Endothelial cell of umbilical vein (primary cell): ENCODE data around the gene POFUT2. TPM values are rescaled to one million over a fixed set of nuclear protein-coding genes. Genes with fewer than 3 reads are reported as not detected.

Experiments
- BruUV-seq: library from RNA; stranded (reverse); fragments of 400-500 nt; replicated peaks from 2 replicates; lab custom pipeline; 2021; lab: Mats Ljungman, UMichigan
- CTCF ChIA-PET: fragments of 300-600, 350-600 bp; sonication (Branson Sonifier 250); formaldehyde crosslinking; loops from one replicate; lab custom pipeline; 2021; ENCODE audit warnings: antibody characterized with exemption, inconsistent platforms; lab: Charles Lee
- POLR2A ChIA-PET: fragments of 300-600, 350-600 bp; sonication (Branson Sonifier 250); formaldehyde crosslinking; loops from one replicate; lab custom pipeline; 2021; ENCODE audit warnings: antibody characterized with exemption, inconsistent platforms; lab: Charles Lee
- DNase-seq: peaks from one replicate; pipeline ENCODE4 v3.0.0-alpha.2; 2011; ENCODE audit warnings: low read depth, low spot score
- FAIRE-seq: peaks from 2 replicates; lab custom pipeline; 2011; peaks lifted over from hg19 to GRCh38; lab: Jason Lieb, UNC
- H2AFZ ChIP-seq: 2 replicates; pipeline ENCODE4 v1.6.0; 2012; ENCODE audit warnings: low read depth, low read length, control low read depth, inconsistent platforms
- H3K27ac ChIP-seq: 2 replicates; pipeline ENCODE4 v1.5.1; 2011; ENCODE audit warnings: low read depth, mild to moderate bottlenecking, control low read depth, low read length, moderate library complexity; ENCODE audit not compliant: insufficient read depth
- H3K27me3 ChIP-seq, 2 experiments: 2 replicates each; pipeline versions ENCODE4 v1.6.0 to v1.6.1; 2011; ENCODE audit warnings: low read length in 2 of 2, mixed read lengths in 1 of 2; ENCODE audit not compliant: control insufficient read depth in 2 of 2, insufficient read depth in 2 of 2
- H3K36me3 ChIP-seq, 2 experiments: 2 replicates in 1 of 2; 3 replicates in 1 of 2; pipeline ENCODE4 v1.5.1; 2011; ENCODE audit warnings: low read length in 2 of 2, mild to moderate bottlenecking in 1 of 2, moderate library complexity in 1 of 2; ENCODE audit not compliant: control insufficient read depth in 2 of 2, insufficient read depth in 2 of 2; ENCODE audit errors: extremely low read depth in 1 of 2
- H3K4me1 ChIP-seq: 3 replicates; pipeline ENCODE4 v1.5.1; 2011; ENCODE audit warnings: mild to moderate bottlenecking, low read length; ENCODE audit not compliant: control insufficient read depth, insufficient read depth; ENCODE audit errors: extremely low read depth
- H3K4me2 ChIP-seq: 2 replicates; pipeline ENCODE4 v1.6.1; 2011; ENCODE audit warnings: low read length, control low read depth, mixed read lengths; ENCODE audit not compliant: insufficient read depth
- H3K4me3 ChIP-seq, 3 experiments: fragments of 200-600 bp in 1 of 3; sonication (generic), shearing (Covaris generic) in 1 of 3; replicated peaks in 1 of 3; 2 replicates each; pipeline ENCODE4 v1.5.1; 2011 to 2016; ENCODE audit warnings: control low read depth in 3 of 3, low read length in 3 of 3, mild to moderate bottlenecking in 2 of 3, inconsistent platforms in 1 of 3, low read depth in 1 of 3, moderate library complexity in 1 of 3; ENCODE audit not compliant: insufficient read depth in 1 of 3
- H3K79me2 ChIP-seq: 2 replicates; pipeline ENCODE4 v1.6.0; 2012; ENCODE audit warnings: low read length, inconsistent platforms; ENCODE audit not compliant: control insufficient read depth, insufficient read depth
- H3K9ac ChIP-seq: replicated peaks from 2 replicates; pipeline ENCODE3; 2011; ENCODE audit warnings: low read length, control low read depth; ENCODE audit not compliant: insufficient read depth; ENCODE audit errors: extremely low read depth
- H3K9me1 ChIP-seq: replicated peaks from 3 replicates; pipeline ENCODE4 v1.6.0; 2011; ENCODE audit warnings: mild to moderate bottlenecking, low read length; ENCODE audit not compliant: control insufficient read depth, insufficient read depth; ENCODE audit errors: extremely low read depth
- H3K9me3 ChIP-seq: replicated peaks from 2 replicates; pipeline ENCODE4 v1.5.1; 2012; ENCODE audit warnings: low read length, inconsistent platforms; ENCODE audit not compliant: control insufficient read depth, insufficient read depth
- H4K20me1 ChIP-seq: replicated peaks from 2 replicates; pipeline ENCODE3; 2011; ENCODE audit warnings: mild to moderate bottlenecking, low read length; ENCODE audit not compliant: control insufficient read depth, insufficient read depth; ENCODE audit errors: extremely low read depth
- EZH2 ChIP-seq: IDR thresholded peaks from 2 replicates; pipeline ENCODE4 v1.6.1; 2012; ENCODE audit warnings: borderline replicate concordance, low read depth, mild to moderate bottlenecking, moderate library complexity, low read length, inconsistent platforms; ENCODE audit not compliant: severe bottlenecking
- FOS ChIP-seq: IDR thresholded peaks from 2 replicates; pipeline ENCODE4 v1.6.1; 2011; ENCODE audit warnings: mild to moderate bottlenecking, low read length, moderate library complexity, borderline replicate concordance; ENCODE audit not compliant: insufficient read depth
- GATA2 ChIP-seq: IDR thresholded peaks from 2 replicates; pipeline ENCODE4 v1.7.0; 2011; ENCODE audit warnings: low read depth, mild to moderate bottlenecking, moderate library complexity, mixed read lengths, low read length; ENCODE audit not compliant: insufficient read length, insufficient read depth
- JUN ChIP-seq: IDR thresholded peaks from 2 replicates; pipeline ENCODE4 v1.6.1; 2011; ENCODE audit warnings: borderline replicate concordance, low read depth; ENCODE audit not compliant: insufficient read length, insufficient read depth
- MYC ChIP-seq: IDR thresholded peaks from one replicate; pipeline ENCODE4 v1.6.1; 2011; ENCODE audit warnings: mild to moderate bottlenecking, low read depth, low read length
- POLR2A ChIP-seq: IDR thresholded peaks from 2 replicates; pipeline ENCODE4 v1.6.1; 2012; ENCODE audit warnings: low read depth, mild to moderate bottlenecking, control low read depth, low read length
- POLR2AphosphoS5 ChIP-seq: IDR thresholded peaks from 2 replicates; pipeline ENCODE4 v1.6.1; 2012; ENCODE audit warnings: low read depth, mild to moderate bottlenecking, control low read depth, low read length, moderate library complexity; ENCODE audit not compliant: insufficient read depth
- dilution Hi-C: fragments of 300-500 bp; cut with MboI; formaldehyde crosslinking; loops from one replicate; pipeline ENCODE4 v1.15.0; 2019; ENCODE audit warnings: low sequenced_read_pairs; ENCODE audit not compliant: extremely low pct_ligation_motif_present
- intact Hi-C: fragments of 100-400 bp; cut with micrococcal nuclease; formaldehyde crosslinking; loops from one replicate; pipeline ENCODE4 v1.10.0; 2022
- polyA plus RNA-seq, 4 experiments: library from polyadenylated mRNA; depleted of rRNA in 3 of 4; stranded (reverse) in 3 of 4; unstranded in 1 of 4; fragments of >200 nt; gene quantifications; 2 replicates each; pipeline versions ENCODE4 v1.2.1 to v1.2.3, GENCODE V29; 2011 to 2012; ENCODE audit warnings: missing spikeins in 1 of 4
- total RNA-seq: library from RNA; stranded (reverse); gene quantifications from 2 replicates; pipeline ENCODE4 v1.2.3, GENCODE V29; 2021
- TF ChIP-seq, protein P1 (sequence below), 2 donors: IDR thresholded peaks; 1 replicate in 1 of 2; 2 replicates in 1 of 2; pipeline ENCODE4 v1.5.1; 2011; ENCODE audit warnings: low read length in 2 of 2, mild to moderate bottlenecking in 2 of 2, moderate library complexity in 2 of 2, control low read depth in 1 of 2, inconsistent platforms in 1 of 2, low read depth in 1 of 2; ENCODE audit not compliant: insufficient read depth in 1 of 2; ENCODE audit errors: extremely low read depth in 1 of 2
- TF ChIP-seq, protein P2 (sequence below): IDR thresholded peaks from 2 replicates; pipeline ENCODE4 v1.6.1; 2011; ENCODE audit not compliant: insufficient read depth, insufficient read length

Gene POFUT2
- total and polyA plus RNA-seq, 2 donors (not counting 3 experiments of a cell fraction or from before 2014, with no cell fraction given), result 30.7 to 47.5 TPM

- DNase-seq (no peak), FAIRE-seq (no peak)
- POLR2A ChIA-PET, result no interaction called here
- BruUV-seq, result no TSS peak
- Histone ChIP-seq H4K20me1 (no peaks in the 10 kb centered on the region), H3K4me2 (no peak overlapping the region), H3K27me3 (no peaks in the 10 kb centered on the region), H3K36me3 (peaks cover 5 to 40% of the 10 kb centered on the region in 2 experiments), H3K79me2 (no peaks in the 10 kb centered on the region), H3K9me1 (no peaks in the 10 kb centered on the region), H3K9me3 (no peaks in the 10 kb centered on the region), H3K4me3 (no peak overlapping the region), H2AFZ (no peak overlapping the region), H3K9ac (no peak overlapping the region), H3K27ac (no peak overlapping the region), H3K4me1 (no peaks in the 10 kb centered on the region)
- dilution Hi-C loops, result no loop called here
- TF ChIP-seq POLR2A (no peak), EZH2 (no peak), POLR2AphosphoS5 (no peak), GATA2 (no peak), JUN (no peak), FOS (no peak), MYC (no peak)
- TF ChIP-seq, protein P1, sequence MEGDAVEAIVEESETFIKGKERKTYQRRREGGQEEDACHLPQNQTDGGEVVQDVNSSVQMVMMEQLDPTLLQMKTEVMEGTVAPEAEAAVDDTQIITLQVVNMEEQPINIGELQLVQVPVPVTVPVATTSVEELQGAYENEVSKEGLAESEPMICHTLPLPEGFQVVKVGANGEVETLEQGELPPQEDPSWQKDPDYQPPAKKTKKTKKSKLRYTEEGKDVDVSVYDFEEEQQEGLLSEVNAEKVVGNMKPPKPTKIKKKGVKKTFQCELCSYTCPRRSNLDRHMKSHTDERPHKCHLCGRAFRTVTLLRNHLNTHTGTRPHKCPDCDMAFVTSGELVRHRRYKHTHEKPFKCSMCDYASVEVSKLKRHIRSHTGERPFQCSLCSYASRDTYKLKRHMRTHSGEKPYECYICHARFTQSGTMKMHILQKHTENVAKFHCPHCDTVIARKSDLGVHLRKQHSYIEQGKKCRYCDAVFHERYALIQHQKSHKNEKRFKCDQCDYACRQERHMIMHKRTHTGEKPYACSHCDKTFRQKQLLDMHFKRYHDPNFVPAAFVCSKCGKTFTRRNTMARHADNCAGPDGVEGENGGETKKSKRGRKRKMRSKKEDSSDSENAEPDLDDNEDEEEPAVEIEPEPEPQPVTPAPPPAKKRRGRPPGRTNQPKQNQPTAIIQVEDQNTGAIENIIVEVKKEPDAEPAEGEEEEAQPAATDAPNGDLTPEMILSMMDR (IDR thresholded peaks at IDR 0.05; ENCODE audit: extremely low read depth in 1 of 2, insufficient read depth in 1 of 2, low read depth in 1 of 2, low read length in 2 of 2), result no peak
- TF ChIP-seq, protein P2, sequence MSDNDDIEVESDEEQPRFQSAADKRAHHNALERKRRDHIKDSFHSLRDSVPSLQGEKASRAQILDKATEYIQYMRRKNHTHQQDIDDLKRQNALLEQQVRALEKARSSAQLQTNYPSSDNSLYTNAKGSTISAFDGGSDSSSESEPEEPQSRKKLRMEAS, result no peak
- intact Hi-C loops, result no loop called here
- CTCF ChIA-PET, result interaction anchor here (1.6 to 2.3 kb wide), 2 partner anchors 124 to 128 kb away, joined by 3 to 12 read pairs; no protein-coding TSS in a partner anchor
These were observed 22.7 kb downstream of the POFUT2 start for GRCh38 chr21:45264912-45265515.
